Limb (tissue), 2 donors: ENCODE measurements around the gene CRY2.

Experiments
- DNase-seq, 2 donors: peaks; one replicate each; pipeline ENCODE4 v3.0.0-alpha.2; 2016; ENCODE audit errors: extremely low spot score in 2 of 2

Gene CRY2

GRCh38 chr11:45877221-45877620 is 29.9 kb downstream of the CRY2 start:
- DNase-seq, result no peak

GRCh38 chr11:45877845-45878244 is 30.6 kb downstream of the CRY2 start:
- DNase-seq, result no peak

- no peak for DNase-seq
Observed at GRCh38 chr11:45879803-45880686, 32.8 kb downstream of the CRY2 start.

GRCh38 chr11:45880772-45881570 is 33.7 kb downstream of the CRY2 start:
- no peak for DNase-seq

- DNase-seq, result no peak
Observed at GRCh38 chr11:45881708-45882368, 34.6 kb downstream of the CRY2 start.

GRCh38 chr11:45884596-45885185 is 37.4 kb downstream of the CRY2 start:
- DNase-seq, result no peak

- DNase-seq, result peak; percentile 36 to 85
Observed at GRCh38 chr11:45885274-45885920, 38.1 kb downstream of the CRY2 start, which contains the start of gene MAPK8IP1. Gene MAPK8IP1, plus strand, starts transcription at chr11:45885651. Its CDS starts 170 bp downstream, at chr11:45885821.

GRCh38 chr11:45885921-45886721 is 38.8 kb downstream of the CRY2 start:
- DNase-seq, result no peak

GRCh38 chr11:45886816-45887520 is 39.7 kb downstream of the CRY2 start:
- no peak for DNase-seq

GRCh38 chr11:45887587-45887986 is 40.3 kb downstream of the CRY2 start:
- no peak for DNase-seq

- DNase-seq, result no peak
Observed at GRCh38 chr11:45889555-45889954, 42.3 kb downstream of the CRY2 start.

- no peak for DNase-seq
Observed at GRCh38 chr11:45889966-45890365, 42.7 kb downstream of the CRY2 start.

- DNase-seq, result no peak
Observed at GRCh38 chr11:45890886-45891550, 43.7 kb downstream of the CRY2 start.

GRCh38 chr11:45892856-45893255 is 45.6 kb downstream of the CRY2 start:
- DNase-seq, result no peak

GRCh38 chr11:45894555-45895247 is 47.4 kb downstream of the CRY2 start:
- no peak for DNase-seq

GRCh38 chr11:45895553-45896259 is 48.4 kb downstream of the CRY2 start:
- no peak for DNase-seq

GRCh38 chr11:45896422-45896984 is 49.2 kb downstream of the CRY2 start:
- peak; percentile 62 to 71 for DNase-seq
